ENCODE results near the gene ACVRL1. TPM values are rescaled to one million over a fixed set of nuclear protein-coding genes. Genes with fewer than 3 reads are reported as not detected.

The ACVRL1 gene
- total RNA-seq, 1 donor from 2014 or later, result 223 TPM

DNA sequence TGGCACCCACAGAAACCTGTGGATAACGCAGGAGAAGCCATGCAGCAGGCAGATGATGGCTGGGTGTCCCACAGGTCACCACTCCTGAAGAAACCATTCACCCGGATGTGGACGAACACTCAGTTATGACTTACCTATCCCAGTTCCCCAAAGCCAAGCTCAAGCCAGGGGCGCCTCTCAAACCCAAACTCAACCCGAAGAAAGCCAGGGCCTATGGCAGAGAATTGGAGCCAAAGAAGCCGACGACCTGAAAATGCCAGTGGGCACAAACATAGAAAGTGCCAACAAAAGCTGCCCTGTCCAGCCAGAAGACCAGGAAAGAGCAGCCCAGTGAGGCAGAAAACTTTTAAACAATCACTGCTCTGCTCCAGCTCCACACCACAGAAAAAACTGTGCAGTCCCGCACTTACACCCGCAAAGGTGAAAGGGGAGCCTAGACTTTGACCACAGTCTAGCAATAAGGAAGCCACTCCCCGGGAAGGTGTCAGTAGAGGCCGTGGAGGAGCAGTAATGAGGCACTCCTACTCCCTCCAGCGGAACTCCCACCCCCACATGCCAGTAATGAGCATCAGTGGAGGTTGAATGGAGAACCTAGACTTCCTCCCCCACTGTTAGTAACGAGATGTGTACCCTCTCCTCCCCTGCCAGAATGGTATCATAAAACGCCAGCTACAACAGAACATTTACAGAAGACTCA lies 6.0 kb upstream of the ACVRL1 start:
- no peaks in the 10 kb centered on the region for H3K36me3 ChIP-seq
- DNase-seq, result peak; percentile 50
- TF ChIP-seq, protein P1, sequence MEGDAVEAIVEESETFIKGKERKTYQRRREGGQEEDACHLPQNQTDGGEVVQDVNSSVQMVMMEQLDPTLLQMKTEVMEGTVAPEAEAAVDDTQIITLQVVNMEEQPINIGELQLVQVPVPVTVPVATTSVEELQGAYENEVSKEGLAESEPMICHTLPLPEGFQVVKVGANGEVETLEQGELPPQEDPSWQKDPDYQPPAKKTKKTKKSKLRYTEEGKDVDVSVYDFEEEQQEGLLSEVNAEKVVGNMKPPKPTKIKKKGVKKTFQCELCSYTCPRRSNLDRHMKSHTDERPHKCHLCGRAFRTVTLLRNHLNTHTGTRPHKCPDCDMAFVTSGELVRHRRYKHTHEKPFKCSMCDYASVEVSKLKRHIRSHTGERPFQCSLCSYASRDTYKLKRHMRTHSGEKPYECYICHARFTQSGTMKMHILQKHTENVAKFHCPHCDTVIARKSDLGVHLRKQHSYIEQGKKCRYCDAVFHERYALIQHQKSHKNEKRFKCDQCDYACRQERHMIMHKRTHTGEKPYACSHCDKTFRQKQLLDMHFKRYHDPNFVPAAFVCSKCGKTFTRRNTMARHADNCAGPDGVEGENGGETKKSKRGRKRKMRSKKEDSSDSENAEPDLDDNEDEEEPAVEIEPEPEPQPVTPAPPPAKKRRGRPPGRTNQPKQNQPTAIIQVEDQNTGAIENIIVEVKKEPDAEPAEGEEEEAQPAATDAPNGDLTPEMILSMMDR (IDR thresholded peaks at IDR 0.05), result no peak
- ATAC-seq, result no peak
- H3K27me3 ChIP-seq, result no peaks in the 10 kb centered on the region
- H3K27ac ChIP-seq, result no peak overlapping the region
- H3K4me3 ChIP-seq, result no peak overlapping the region
- intact Hi-C loops (cut with DNase I), result no loop called here
- peaks cover 19% of the 10 kb centered on the region for H3K4me1 ChIP-seq
- H3K9me3 ChIP-seq, result no peaks in the 10 kb centered on the region

GRCh38 chr12:51901881-51902280 lies 5.4 kb upstream of the ACVRL1 start:
- TF ChIP-seq, protein P1 (IDR thresholded peaks at IDR 0.05), result no peak
- DNase-seq (no peak), ATAC-seq (no peak)
- no peak overlapping the region for H3K27ac ChIP-seq
- H3K27me3 ChIP-seq, result no peaks in the 10 kb centered on the region
- peaks cover 25% of the 10 kb centered on the region for H3K4me1 ChIP-seq
- no peak overlapping the region for H3K4me3 ChIP-seq
- no peaks in the 10 kb centered on the region for H3K9me3 ChIP-seq
- intact Hi-C loops (cut with DNase I), result no loop called here
- no peaks in the 10 kb centered on the region for H3K36me3 ChIP-seq

GRCh38 chr12:51904951-51905470 lies 2.3 kb upstream of the ACVRL1 start:
- peak; percentile 31 for ATAC-seq
- intact Hi-C loops (cut with DNase I), result no loop called here
- TF ChIP-seq, protein P1 (IDR thresholded peaks at IDR 0.05), result no peak
- H3K9me3 ChIP-seq, result no peaks in the 10 kb centered on the region
- no peaks in the 10 kb centered on the region for H3K36me3 ChIP-seq
- no peaks in the 10 kb centered on the region for H3K27me3 ChIP-seq
- DNase-seq, result peak; percentile 30
- peaks cover 21% of the 10 kb centered on the region for H3K4me1 ChIP-seq
- no peak overlapping the region for H3K4me3 ChIP-seq
- H3K27ac ChIP-seq, result peak overlapping the region; percentile 86

- peak overlapping the region; percentile 86 for H3K27ac ChIP-seq
- TF ChIP-seq, protein P1 (IDR thresholded peaks at IDR 0.05), result no peak
- H3K4me3 ChIP-seq, result peak overlapping the region; percentile 58
- intact Hi-C loops (cut with DNase I), result no loop called here
- no peaks in the 10 kb centered on the region for H3K36me3 ChIP-seq
- DNase-seq (no peak), ATAC-seq (peak; percentile 76)
- H3K9me3 ChIP-seq, result no peaks in the 10 kb centered on the region
- H3K27me3 ChIP-seq, result no peaks in the 10 kb centered on the region
- peaks cover 25% of the 10 kb centered on the region for H3K4me1 ChIP-seq
Observed at GRCh38 chr12:51905471-51906429, 1.6 kb upstream of the ACVRL1 start.

GRCh38 chr12:51906430-51907082 lies 748 bp upstream of the ACVRL1 start:
- ATAC-seq (peak; percentile 6), DNase-seq (no peak)
- no peaks in the 10 kb centered on the region for H3K9me3 ChIP-seq
- intact Hi-C loops (cut with DNase I), result no loop called here
- peak overlapping the region; percentile 86 for H3K27ac ChIP-seq
- H3K4me1 ChIP-seq, result peaks cover 33% of the 10 kb centered on the region
- H3K36me3 ChIP-seq, result no peaks in the 10 kb centered on the region
- no peaks in the 10 kb centered on the region for H3K27me3 ChIP-seq
- peak overlapping the region; percentile 58 for H3K4me3 ChIP-seq
- TF ChIP-seq, protein P1 (IDR thresholded peaks at IDR 0.05), result no peak

Measured in upper lobe of right lung (tissue), 1 donor.